Stimulated activated CD4-positive, alpha-beta T cell treated with anti-CD3 and anti-CD28 coated beads, Interleukin-1b, Interleukin-23, amount 100 ng/mL, for 48 hours (primary cell): ENCODE results near the gene MGAT4B.

Experiments used
- DNase-seq: peaks from one replicate; pipeline ENCODE4 v3.0.0-alpha.2; 2020

MGAT4B gene

DNA sequence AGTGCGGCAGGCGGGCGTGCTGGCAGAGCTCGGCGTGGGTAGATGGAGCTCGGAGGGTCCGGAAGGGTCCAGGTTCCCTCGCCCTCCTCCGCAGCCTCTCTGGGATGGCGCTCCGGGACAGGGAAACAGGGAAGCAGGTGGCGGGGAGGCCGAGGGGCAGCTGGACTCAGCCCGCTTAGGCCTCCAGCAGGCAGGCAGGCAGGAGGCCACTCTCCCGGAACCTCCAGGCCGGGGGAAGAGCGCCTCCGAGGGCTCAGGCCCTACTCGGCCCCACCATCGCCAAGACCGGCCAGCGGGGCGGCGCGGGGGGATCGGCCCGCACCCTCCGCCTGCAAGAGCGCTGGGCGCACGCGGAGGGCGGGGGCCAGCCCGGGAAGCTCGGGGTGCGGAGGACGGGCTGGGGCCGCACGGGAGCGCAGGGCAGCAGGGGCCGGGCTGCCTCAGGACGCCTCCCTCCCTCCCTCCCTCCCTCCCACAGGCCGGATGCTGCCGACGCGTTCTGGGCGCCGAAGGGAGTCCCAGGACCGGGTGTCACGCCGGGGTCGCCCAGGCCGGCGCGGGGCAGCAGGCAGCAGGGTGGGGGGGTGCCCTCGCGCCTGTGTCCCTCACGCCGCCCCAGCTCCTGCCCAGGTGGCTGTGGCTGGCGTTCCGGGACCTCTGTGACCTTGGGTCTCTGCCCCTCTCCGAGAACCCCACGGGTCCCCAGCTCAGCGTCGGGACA is 977 bp downstream of the MGAT4B start:
- no peak for DNase-seq

DNA sequence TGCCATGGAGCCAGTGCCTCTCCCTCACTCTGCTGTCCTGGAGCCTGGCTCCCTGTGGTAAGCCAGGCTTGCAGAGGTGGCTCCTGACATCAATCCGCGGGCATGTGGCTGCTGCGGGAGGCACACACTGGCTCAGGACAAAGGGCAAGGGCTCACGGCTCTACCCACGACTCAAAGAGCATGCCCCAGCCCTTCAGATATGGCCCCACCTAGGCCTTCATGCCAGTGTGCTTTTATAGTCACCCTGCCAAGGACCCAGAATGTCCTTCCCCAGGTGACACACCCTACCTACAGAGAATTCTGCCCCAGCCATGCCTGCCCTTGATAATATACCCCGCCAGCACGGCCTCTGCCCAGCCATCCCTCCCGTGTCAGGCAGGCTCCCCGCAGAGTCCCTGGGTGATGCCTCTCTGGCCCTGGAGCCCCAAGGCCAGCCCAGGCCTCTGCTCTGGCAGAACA is 1.6 kb downstream of the MGAT4B start:
- DNase-seq = no peak

DNA sequence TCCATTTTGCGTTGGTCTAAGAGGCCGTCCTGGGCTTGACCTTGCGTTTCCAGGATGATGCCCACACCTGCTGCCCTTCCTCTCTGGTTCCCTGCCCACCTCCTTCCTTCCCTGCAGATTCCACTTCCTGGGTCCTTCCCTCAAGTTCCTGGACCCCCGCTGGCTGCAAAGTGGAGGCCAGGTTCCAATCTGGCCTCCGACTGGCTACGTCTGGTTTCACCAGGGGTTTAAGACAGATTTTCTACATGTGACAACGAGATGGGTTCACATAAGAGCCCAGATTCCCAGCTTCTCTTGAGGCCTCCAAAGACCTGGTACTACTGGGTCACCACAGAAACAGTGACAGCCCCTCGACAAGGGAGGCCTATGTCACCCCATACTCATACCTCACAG is 2.1 kb downstream of the MGAT4B start:
- DNase-seq = no peak

DNA sequence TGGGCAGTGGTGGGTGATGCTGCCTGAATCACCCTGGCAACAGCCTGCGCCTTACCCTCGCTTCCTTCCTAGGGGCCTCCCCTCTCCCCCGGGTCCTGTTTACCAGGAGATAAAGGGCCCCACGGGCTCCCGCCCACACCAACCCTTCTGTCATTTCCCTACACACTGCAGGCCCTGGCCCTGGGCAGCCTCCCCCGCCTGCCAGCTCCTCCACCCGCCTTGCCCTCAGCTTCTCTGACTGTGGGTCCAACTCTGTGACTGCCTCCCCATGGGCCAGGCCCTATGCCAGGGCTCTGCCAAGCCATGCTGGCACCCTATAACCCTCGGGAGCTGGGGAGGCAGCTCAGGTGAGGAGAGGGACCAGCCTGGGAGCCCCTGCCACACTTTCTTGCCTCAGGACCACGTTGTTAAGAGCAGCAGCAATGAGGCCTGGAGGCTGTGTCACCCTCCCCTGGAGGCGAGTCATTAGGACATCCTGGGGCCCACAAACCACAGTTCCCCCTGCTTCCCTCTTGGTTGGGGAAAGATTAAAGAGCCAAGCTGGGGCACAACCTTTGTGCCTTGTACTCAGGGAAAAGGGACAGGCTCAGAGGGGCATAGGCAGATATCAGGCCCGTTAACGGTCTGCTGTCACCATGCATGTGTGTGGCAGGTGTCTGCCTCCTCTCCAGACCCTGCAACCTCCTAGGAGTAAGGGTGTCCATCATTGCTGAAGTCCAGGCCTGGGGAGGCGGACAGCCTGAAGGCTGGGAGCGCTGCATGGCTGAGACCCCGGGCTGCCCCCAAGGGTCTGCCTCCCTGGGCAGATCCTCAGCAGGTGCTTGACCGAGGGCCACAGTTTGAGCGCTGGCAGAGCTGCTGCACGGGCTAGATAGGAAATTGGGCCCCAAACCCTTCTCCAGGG is 2.8 kb downstream of the MGAT4B start:
- peak; percentile 68 for DNase-seq

DNA sequence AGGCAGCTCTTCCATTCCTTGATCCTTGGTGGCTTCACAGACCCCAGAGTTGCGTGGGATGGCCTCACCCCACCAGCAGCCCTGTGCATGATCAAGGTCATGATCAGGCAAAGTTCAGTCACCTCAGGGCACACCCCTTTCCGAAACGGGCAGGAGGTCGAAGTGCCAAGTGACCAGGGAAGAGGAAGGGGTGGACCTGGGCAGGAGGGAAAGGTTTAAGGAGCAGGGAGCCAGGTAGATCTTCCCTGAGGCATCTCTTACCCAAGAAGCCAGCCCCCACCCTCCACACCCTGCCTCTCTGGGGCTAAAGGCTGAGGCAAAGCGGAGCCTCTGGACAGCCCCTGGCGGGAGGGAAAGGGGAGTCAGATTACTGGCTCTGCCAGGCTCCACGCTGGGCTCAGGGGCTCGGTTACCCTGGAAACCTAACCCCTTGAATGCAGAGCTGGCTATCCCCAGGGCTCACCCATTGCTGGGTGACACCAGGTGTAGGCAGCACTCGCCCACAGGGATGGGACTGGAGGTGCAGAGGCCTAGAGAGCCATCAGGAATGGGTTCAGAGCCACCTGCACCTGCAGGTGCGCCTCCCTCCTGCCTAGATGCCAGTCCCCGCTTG is 3.6 kb downstream of the MGAT4B start:
- no peak for DNase-seq

DNA sequence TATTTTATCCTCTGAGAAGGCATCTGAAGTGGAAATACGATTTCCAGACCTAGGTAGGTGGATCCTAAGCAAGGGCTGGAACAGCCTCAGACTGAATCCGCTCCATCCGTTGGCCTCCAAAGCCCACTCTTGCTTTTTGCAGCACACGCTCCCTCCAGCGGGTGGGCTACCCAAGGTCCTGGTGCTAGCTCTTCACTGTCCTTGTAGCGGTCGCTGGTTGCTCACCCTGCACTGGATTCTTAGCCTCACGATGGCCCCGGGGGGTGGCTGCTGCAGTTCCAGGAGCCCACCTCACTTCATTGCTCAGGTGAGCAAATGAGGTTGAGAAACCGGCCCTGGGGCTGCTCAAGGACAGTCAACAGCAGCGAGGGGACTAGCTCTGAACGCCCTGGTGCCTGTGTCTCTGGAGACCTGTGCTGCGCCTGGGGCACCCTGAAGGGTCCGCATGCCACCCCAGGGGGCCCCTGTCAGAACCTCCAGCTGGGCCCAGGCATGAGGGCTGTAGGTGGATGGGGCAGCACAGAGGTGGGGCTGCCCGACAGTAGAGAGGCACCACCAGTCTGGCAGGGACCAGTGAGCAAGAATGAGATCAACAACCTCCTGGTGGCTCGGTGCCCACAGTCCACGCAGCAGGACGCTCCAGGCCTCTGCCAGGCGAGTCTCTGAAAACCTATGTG is 4.3 kb downstream of the MGAT4B start:
- DNase-seq = no peak

DNA sequence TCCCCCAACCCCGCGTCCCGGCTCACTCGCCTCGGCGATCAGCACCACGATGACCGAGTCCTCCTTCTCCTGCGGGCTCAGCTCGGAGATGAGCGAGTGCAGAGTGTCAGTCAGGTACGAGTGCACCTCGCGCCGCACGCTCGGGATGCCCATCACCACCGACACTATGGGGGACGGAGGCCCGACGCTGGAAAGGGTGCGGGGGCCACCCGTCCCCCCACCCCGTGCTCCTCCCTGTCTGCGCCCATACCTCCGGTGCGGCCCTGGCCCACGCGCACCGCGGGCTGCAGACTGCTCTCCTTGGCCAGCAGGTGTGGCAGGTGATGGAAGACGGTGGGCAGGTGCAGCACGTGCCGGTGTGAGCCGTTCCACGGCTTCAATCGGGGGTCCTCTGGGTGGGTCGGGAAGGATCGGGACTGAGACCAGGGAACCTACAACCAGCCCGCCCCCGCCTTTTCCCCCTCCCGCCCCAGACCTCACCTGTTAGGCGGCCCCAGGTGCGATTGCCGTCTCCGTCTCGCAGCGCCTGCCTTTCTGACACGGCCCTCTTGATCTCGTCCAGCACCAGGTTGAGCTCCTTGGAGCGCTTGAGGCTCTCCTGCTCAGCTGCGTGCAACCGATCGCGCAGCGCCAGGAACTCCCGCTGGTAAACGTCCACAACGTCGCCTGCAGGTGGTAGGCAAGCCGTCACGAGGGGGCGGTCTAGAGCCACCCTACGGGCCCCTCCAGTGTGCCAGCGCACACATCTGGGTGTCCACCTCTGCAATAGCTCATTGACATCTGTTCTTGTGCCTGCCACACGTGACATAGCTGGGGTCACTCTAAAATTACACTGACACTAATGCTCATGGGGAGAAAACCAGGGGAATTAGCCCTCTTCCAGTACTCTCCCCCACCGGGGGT is 5.1 kb downstream of the MGAT4B start:
- peak; percentile 83 for DNase-seq

DNA sequence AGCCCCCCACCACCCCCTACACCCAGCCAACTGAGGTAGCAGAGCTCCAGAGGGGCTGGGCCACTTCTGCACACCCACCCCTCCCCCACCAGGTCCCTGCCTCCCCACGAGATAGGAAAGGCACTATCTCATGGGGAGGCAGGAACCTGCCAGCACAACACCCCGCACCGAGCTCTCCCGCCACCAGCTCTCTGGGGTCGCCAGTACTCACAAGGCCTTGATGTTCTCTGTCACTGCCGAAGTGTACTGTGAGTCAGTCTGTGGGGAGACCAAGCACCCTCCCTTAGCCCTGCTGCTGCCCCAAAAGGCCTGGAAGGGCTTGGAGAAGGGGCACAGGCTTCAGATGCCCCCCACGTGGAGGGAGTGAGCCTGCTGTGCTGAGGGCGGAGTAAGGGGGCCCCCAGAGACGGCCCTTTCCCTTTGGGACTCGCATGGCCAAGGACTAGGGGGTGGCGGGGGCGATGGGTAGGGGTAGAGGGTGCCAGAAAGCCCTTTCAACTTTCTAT is 5.9 kb downstream of the MGAT4B start:
- DNase-seq = no peak

DNA sequence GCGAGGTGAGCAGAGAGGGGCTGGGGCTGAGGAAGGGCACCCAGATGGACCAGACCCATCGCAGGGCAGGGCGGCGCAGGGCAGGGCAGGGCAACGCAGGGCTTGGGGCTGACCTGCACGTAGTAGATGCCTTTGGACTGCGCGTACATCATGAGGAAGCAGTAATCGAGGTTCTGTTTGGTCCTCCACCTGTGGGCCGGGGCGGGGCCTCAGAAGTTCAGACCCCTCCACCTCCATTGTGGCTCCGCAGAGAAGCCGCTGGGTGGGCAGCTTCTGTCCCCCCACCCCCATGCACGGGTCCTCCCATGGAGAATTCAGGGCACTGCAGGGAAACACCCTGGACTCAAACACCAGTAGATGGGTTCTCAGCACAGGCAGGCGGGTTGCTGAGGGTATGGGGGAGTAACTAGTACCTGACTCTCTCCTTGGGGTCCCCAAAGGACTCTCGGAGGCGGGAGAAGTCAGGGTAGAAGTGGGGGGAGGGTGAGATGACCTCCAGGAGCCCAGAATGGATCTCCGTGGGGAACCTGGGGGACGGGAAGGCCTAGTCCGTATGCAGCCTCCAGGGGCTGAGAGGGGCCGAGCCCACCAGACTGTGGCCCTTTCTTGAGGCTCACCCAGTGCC is 6.5 kb downstream of the MGAT4B start:
- DNase-seq = no peak

DNA sequence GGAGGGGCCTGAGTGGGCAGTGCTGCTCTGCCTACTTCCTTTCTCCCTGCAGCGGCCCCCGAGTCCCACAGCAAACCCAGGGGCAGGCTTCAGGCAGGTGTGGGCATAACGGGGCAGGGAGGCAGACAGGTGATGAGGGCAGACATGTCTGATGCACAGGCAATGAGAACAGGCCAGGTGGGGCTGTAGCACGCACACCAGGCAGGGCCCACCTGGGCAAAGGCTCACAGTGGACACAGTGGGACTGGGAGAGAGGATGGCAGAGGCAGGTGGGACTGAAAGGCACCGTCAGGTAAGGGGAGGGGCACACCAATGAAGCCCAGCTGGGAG is 7.1 kb downstream of the MGAT4B start:
- no peak for DNase-seq

DNA sequence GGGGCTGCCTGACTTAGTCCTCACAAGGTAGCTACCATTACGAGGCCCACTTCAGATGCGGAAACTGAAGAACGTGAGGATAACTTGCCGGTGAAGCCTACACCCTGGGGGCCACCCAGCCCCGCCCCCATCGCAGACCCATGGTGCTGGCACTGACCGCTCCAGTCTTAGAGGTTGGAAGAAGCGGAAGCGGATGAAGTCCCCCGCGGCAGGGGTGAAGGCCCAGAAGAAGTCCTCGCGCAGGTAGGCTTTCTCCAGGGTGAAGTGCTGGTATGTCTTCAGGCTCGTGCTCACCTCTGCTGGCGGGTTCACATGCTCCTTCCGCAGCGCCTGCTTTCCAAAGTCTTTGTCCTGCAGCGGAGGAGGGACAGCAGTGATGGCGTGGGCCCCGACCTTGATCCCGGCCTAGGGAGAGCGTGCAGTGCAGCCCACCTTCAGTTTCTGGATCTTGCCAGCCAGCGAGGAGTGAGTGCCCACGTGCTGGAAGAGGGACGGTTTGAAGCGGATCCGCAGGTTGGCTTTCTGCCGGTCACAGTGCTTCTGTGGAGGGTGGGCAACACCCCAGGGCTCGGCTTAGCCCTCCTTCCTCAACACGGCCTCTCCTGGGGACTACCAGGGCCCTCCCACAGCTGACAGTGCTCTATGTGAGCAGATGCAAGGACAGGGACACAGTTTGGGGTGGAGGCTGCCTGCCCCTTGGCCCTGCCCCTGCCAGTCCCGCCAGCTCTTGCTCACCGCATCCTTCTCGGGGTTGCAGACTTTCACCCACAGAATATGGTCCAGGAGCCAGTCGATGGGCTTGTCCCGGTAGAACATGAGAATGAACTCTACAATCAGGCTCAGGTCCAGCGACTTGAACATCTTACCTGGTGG is 7.7 kb downstream of the MGAT4B start:
- no peak for DNase-seq

DNA sequence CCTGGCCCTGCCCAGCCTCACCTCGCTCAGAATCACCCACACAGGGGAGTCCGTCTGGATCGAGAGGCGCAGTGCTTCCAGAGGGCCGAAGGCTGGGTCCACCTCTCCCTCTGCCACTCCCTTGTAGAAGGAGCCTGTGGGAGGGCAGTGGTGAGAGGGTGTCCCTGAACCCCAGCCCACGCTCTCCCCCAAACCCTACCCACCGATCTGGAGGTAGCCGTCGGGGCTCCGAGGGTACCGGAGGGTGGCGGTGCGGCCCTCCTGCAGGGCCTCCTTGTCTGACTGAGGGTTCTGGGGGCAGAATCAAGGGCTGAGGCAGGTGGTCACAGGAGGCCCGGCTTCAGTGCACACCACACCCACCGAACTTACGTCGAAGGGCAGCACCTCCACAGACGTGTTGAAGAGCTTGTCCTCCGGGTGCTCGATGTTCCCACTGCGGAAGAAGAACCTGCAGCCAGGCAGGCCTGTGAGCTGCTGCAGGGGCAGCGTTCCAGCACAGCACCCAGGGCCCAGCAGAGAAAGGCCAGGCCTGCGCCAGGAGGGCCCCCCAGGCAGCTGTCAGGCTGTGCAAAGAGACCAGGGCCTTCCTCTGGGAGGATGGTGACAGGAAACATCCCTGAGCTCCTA is 8.4 kb downstream of the MGAT4B start:
- DNase-seq = no peak

DNA sequence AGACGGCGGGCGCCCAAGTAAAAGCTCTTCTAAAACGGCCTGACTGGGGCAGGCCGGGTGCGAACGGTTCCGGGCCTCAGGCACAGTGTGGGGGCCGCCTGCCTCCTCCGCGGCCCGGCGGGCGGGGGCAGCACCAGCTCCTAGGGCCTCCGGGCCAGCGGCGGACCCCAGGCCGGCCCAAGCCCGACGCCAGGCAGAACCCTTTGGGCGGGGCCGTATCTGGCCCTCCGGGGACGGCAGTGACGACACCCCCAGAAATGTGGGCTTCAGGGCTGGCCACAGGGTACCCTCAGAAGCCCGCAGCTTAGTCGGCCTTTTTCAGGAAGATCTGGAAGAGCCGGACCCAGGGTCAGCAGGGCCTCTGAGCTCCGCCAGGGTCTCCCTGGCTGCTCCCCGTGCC is 8.9 kb downstream of the MGAT4B start:
- no peak for DNase-seq

DNA sequence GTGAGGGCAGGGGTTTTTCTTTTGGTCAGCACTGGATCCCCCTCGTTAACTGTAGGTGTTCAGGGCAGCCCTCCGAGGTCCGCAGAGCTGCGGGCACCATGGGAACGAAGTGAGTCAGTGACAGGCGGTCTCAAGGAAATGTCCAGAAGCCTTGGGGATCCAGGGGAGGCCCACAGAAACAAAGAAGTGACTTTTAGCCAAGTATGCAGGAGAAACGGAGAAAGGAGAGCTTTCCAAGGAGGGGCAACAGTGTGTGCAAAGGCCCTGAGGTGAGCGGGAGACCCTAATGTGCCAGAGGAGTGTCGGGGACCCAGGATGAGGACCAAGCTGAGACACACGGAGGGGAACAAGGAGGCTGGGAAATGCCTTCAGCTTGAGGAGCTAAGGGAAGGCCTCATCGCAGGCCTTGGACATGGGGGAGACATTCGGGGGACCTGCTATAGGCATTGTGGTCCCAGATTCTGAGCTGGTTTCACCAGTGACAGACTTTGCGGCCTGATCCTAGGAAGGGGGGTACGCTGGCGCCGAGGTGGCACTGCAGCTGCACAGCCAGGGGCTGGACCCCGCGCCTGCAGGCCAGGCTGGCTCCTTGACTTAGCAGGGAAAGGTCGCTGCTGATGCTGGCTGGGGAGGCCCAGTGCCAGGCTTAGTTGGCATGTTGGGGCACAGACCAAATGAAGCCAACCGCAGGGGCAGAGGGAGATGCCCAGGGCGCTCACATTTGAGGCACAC is 9.6 kb downstream of the MGAT4B start:
- no peak for DNase-seq

DNA sequence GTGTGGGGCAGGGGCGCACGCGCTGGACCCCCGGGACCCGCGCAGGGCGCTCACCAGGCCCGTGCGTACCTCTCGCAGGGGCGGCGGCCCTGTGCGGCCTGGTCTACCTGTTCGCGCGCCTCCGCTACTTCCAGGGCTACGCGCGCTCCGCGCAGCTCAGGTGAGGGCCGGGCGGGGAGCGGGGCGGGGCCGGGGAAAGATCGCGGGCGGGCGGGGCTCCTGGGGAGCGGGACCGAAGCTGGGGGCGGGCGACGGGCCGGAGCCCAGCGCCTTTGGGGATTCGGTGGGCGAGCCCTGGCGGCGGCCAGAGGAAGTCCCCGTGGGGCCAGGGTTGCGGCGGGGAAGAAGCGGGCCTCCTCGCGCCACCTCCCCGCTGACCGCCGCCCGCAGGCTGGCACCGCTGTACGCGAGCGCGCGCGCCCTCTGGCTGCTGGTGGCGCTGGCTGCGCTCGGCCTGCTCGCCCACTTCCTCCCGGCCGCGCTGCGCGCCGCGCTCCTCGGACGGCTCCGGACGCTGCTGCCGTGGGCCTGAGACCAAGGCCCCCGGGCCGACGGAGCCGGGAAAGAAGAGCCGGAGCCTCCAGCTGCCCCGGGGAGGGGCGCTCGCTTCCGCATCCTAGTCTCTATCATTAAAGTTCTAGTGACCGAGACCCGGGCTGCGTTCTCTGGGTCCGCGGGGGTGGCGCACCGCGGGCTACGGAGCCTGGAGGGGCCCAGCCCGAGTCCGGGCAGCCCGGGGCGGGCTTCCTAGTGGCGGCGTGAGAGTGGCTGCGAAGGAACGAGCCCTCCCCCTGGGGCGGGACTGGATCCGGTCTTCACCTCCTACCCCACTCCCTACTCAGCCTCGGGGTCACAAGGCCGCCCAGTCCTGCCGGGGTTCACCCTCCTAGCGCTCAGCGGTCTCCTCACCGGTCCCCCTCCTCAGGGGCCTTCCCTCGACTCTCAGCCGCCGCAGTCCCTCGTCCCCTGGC is 10.5 kb downstream of the MGAT4B start:
- peak; percentile 54 for DNase-seq

DNA sequence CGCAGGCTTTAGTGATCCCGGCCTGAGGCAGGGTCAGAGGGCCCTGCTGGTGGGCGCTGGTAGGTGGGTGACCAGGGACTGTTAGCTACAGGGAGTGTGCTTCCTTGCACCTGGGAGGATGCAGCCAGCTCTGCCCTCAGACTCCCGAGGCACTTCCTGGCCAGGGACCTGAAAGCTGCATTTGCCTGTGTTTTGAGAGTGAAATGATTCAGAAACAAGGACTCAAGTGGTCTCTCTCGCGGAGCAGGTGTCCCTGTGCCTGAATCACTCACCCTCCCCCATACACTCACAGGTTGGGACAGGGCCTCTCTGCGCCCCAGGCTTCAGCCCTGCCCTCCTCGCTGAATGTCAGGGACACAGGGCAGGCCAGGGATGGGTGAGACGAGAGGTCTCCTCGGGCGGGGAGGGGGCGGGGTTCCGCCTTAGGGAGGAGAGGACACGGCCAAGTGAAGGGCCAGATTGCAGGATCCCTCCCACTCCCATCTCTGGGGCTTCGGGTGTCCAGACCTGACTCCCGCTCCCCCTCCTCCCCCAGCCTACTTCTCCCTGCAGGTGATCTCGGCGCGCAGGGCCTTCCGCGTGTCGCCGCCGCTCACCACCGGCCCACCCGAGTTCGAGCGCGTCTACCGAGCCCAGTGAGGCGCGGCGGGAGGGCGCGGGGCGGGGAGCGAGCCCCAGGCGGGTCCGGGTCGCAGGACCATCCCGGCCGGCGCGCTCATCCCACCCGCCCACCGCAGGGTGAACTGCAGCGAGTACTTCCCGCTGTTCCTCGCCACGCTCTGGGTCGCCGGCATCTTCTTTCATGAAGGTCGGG is 11.4 kb downstream of the MGAT4B start:
- no peak for DNase-seq

DNA sequence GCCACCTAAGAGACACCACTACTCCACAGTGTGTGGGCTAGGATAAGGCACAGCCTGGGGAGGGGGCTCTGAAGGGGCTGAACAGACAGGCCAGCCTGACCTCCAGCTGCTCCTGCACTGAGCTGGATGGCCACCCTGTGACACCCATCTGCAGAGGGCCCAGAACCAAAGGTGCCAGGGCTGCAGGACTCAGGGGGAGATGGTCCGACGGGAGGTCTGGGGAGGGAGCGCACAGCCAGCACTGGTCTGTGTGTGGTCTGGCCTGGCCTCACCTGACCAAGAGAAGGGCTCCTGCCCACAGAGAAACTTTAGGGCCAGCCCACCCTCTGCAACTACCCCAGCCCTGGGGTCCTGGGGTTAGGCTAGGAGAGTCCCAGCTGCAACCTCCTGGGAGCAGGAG is 12.1 kb downstream of the MGAT4B start:
- DNase-seq = no peak
